Esophagus squamous epithelium (tissue), 4 donors: ENCODE data around the gene CCDC88C.

Experiments used
- POLR2A ChIP-seq, 4 donors: fragments of 450-650 bp; IDR thresholded peaks; one replicate each; pipeline ENCODE4 v1.6.1; 2017; ENCODE audit warnings: antibody characterized with exemption in 4 of 4, mild to moderate bottlenecking in 4 of 4, moderate library complexity in 3 of 4
- TF ChIP-seq, protein P1 (sequence below), 6 experiments: fragments of 450-650 bp in 4 of 6; fragments of 200-600 bp in 2 of 6; sonication (generic) in 2 of 6; IDR thresholded peaks; one replicate each; pipeline ENCODE4 v1.5.1; 2016 to 2019; ENCODE audit warnings: antibody characterized with exemption in 6 of 6, mild to moderate bottlenecking in 4 of 6, moderate library complexity in 4 of 6

DNA sequence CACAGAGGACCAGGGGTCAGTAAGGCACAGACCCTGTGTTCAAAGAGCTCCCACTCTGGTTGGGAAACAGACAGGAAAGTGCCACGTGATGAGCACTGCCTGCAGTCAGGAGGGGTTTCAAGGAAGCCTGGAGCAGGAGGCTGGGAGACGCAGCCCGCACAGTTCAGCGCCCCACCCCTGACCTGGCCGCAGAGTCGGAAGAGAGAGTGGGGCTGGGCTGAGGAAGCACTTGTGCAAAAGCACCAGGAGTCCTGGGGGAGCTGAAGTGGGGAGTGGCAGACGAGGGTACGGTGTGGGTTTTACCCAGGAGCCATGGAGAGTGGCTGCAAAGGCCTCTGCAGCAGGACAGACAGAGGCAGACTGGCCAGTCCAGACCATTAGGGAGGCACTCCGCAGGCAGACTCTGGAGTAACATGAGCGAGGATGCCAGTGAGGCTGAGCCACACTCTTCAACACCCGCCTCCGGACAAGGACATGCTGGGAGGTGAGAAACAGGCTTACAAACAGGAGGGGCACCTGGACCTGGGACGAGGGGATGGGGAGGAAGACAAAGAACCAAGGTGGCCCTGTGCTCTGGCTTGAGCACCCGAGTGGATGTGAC, 87.4 kb downstream of the CCDC88C start:
- TF ChIP-seq, protein P1, sequence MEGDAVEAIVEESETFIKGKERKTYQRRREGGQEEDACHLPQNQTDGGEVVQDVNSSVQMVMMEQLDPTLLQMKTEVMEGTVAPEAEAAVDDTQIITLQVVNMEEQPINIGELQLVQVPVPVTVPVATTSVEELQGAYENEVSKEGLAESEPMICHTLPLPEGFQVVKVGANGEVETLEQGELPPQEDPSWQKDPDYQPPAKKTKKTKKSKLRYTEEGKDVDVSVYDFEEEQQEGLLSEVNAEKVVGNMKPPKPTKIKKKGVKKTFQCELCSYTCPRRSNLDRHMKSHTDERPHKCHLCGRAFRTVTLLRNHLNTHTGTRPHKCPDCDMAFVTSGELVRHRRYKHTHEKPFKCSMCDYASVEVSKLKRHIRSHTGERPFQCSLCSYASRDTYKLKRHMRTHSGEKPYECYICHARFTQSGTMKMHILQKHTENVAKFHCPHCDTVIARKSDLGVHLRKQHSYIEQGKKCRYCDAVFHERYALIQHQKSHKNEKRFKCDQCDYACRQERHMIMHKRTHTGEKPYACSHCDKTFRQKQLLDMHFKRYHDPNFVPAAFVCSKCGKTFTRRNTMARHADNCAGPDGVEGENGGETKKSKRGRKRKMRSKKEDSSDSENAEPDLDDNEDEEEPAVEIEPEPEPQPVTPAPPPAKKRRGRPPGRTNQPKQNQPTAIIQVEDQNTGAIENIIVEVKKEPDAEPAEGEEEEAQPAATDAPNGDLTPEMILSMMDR (IDR thresholded peaks at IDR 0.05), result no peak
- TF ChIP-seq POLR2A (IDR thresholded peaks at IDR 0.05), result no peak
